Measurements from ENCODE around the gene DNPH1. TPM values are rescaled to one million over a fixed set of nuclear protein-coding genes. Genes with fewer than 3 reads are reported as not detected.
A peak's percentile ranks its signal among the peaks of the same experiment; 100 is the strongest.

The DNPH1 gene
- total RNA-seq, 1 experiment from 2014 or later = 19.3 TPM

DNA sequence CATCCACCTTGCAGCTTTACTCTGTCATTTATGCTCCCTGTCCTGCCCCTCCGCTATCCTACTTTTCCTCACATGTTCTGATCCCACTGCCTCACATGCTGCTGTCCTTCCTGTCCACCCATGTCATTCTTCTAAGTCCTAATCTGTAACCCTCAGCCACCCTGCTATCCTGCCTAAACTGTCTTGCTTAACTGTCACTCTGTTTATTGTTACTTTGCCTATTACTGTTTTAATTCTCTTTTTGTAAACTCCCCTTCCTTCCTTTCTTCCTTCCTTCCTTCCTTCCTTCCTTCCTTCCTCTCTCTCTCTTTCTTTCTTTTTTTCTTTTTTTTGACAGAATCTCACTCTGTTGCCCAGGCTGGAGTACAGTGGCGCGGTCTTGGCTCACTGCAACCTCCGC lies 45.8 kb downstream of the DNPH1 start:
- no peak for DNase-seq (ENCODE audit: low read depth)

DNA sequence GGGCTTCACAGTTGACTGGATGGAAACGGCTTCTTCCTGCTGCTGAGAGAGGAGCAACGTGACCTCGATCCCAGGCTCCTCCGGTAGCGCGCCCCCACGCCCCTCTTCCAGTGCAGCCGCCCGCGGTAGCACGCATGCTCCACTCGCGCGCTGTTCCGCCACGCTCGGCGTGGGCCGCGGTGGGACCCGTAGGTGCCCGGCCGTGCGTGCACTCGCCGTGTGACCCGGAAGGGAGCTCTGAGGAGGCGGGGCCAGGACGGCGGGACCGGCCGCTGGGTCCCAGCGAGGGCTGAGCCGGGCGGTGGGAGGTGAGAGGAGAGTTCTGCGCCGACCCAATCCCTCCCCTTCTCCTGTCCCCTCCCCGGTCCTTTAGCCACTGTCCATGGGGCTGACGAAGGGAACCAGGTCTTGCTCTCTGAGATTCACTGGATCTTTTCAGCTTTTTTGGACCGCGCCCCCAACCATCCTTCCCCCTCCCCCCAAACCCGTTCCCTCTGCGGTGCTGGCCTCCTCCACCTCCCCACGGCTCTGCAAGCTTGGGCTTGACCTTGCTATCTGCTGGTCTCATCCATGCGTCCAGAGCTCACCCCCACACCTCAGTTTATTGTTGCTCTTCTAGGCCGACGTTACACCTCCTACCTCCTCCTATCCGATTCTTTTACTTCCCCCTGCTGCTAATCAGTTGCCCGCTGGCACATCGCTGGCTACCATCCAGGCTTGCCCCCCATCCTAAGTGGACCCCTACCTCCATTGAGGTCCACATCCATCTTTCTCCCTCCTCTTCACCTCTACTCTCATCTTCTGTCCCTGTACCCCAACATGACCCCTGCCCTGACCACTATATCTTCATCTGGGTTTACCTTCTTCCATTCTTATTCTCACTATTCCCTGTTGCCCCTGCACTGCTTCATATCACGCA lies 47.1 kb downstream of the DNPH1 start, which contains the start of gene CUL9:
TSS of gene CUL9 (plus strand) at position 255 of the 919 bp plus-strand sequence. CDS start 2,115 bp downstream, outside the sequence.
- DNase-seq (ENCODE audit: low read depth) = peak; percentile 79

DNA sequence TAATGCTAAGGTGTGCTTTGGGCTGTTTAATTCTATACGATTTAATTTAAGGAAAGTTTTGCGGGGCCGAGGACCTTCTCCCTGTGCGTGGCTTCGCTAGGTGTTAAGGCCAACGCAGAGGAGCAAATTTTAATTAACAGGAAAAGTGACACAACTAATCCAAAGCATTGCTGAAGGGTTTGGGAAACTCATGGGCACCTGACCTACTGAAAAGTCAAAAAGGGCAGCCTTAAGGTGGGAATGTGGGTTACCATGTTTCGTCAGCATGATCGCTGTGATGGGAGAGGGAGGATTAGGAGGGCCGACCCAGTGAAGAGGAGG lies 47.7 kb downstream of the DNPH1 start:
- DNase-seq (ENCODE audit: low read depth) = no peak

DNA sequence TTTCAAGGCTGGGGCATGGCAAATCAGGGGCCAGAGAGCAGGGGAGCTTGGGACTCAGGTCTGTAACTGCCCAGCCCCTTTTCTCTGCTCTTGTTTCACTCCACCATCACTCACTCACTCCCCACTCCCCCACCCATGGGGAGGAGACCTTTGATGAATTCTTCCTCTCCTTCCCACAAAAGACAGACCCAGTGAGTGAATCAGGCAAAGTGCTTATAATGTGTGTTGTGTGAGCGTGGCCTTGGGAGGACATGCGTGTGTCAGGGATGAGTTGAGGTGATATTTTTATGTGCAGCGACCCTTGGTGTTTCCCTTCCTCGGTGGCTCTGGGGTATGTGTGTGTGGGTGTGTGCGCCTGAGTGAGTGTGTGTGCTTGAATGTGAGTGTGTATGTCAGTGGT lies 48.3 kb downstream of the DNPH1 start:
- DNase-seq (ENCODE audit: low read depth) = peak; percentile 33

DNA sequence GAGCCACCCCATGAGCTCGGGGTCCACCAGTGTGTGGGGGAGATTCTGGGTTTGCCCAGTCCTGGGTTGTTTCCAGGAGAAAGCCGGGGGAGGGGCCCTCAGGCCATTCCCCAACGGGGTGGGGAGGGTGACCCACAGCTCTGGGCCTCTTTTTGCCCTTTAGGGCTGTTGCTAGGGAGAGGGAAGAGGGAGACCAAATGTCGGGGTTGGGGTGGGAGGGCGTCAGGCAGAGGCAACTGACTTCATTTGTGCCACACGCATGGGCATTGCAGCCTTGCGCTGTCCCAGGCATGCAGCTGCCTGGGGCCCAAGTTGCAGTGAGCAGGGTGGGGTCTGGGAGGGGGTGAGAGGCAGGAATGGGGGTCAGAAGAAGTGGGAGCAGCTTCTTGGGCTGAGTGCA lies 49.2 kb downstream of the DNPH1 start:
- DNase-seq (ENCODE audit: low read depth) = no peak

DNA sequence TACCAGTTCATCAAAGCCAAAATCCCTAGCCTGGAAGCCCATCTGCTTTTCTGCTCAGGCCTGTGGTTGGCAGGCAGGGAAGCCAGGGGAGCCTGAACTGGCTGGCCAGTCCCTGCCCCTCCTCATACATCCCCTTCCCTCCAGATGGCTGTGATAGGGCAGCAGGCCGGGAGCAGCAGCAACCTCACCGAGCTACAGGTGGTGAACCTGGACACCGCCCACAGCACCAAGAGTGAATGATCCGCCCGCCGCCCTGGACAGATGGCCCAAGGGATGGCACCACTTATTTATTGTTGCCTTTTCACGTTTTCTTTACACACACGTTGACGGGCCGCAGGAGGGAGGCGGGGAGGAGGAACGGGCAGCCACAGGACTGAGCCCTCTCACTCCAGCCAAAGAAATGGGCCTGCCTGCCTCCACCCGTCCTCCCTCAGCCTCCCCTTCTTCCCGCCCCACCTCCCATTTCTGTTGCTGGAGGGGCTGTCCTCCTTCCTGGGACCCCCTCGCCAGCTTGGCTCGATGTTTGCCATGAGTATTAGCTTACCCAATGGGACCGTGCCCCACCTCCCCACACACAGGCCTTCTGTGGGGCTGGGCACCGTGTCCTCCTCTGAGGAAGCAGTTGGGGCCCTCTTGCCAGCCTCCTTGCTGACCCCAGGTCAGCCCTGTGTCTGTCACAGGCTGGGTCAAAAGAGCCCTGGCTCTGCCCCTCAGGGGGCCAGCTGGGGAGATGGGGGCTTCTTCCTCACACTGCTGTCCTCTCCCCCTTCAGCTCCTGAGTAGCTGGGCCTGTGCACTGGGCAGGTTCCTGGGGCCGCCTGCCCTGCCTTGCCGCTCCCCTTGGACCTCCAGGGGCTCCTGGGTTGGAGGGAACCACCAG lies 50.1 kb downstream of the DNPH1 start:
- no peak for DNase-seq (ENCODE audit: low read depth)

DNA sequence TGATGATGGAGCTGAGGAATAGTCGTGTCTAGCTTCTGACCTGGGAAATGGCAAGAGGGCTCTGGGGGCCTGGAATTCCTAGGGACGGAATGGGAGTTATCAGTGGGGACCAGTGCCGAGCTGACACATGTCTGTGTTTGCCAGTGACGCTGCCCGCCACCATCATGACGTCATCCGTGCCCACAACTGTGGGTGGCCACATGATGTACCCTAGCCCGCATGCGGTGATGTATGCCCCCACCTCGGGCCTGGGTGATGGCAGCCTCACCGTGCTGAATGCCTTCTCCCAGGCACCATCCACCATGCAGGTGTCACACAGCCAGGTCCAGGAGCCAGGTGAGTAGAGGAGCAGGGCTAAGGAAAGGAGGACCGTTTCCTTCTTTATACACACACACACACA lies 51.1 kb downstream of the DNPH1 start:
- DNase-seq (ENCODE audit: low read depth) = no peak

DNA sequence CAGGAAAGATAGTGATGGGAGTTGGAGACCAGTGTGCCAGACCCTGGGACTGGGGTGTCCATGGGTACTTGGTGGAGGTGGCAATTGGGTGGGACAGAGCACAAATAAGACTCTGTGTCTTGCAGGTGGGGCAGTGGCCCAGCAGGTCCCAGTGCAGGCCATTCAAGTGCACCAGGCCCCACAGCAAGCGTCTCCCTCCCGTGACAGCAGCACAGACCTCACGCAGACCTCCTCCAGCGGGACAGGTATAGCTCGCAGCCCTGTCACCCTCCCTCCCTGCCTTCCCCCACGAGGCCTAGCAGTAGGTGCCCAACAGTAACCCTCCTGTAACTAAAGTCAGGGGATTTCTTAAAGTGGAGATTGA lies 52.9 kb downstream of the DNPH1 start:
- DNase-seq (ENCODE audit: low read depth) = no peak

DNA sequence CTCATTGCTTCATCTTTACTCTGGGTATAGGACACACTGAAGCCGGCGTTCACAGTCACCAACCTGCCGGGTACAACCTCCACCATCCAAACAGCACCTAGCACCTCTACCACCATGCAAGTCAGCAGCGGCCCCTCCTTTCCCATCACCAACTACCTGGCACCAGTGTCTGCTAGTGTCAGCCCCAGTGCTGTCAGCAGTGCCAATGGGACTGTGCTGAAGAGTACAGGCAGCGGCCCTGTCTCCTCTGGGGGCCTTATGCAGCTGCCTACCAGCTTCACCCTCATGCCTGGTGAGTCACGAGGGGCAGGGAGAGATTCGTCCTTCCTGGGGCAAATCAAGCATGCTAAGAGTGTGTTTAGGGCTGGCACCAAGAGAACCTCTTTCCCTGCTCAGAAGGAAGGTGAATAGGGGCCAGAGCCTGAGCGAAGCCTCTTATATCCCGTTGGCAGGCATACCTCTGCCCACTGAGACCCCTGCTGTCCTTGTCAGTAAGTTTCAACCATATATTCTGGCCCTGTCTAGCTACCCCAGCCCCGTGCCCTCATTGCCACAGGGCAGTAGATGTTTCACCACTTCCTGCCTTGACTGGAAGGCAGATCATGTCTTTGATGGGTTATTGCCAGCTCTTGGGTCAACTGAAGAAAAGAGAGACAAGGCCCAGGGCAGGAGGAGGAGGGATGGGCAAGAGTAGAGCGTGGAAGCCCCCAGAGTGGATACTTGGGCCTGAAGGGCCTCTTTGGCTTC lies 53.4 kb downstream of the DNPH1 start:
- no peak for DNase-seq (ENCODE audit: low read depth)

Other genes starting within 250 kb of the DNPH1 start
- gene PPP2R5D, start 244.9 kb downstream of the DNPH1 start, total RNA-seq (2014; rRNA removed; shearing (Covaris generic)) = 66.6 and 94.2 TPM in 2 replicates
- 172 and 224 TPM in 2 replicates for gene MEA1, start 215.5 kb downstream of the DNPH1 start, total RNA-seq (2014; rRNA removed; shearing (Covaris generic))
- 101 and 118 TPM in 2 replicates for gene KLHDC3, start 215.2 kb downstream of the DNPH1 start, total RNA-seq (2014; rRNA removed; shearing (Covaris generic))
- 153 and 195 TPM in 2 replicates for gene RRP36, start 207.9 kb downstream of the DNPH1 start, total RNA-seq (2014; rRNA removed; shearing (Covaris generic))
- gene CUL7, start 175.6 kb downstream of the DNPH1 start, total RNA-seq (2014; rRNA removed; shearing (Covaris generic)) = 8.3 and 17.7 TPM in 2 replicates
- 43.4 and 55.4 TPM in 2 replicates for gene MRPL2, start 170.0 kb downstream of the DNPH1 start, total RNA-seq (2014; rRNA removed; shearing (Covaris generic))
- 14.7 and 21.1 TPM in 2 replicates for gene KLC4, start 169.8 kb downstream of the DNPH1 start, total RNA-seq (2014; rRNA removed; shearing (Covaris generic))
- gene PTK7, start 153.2 kb downstream of the DNPH1 start, total RNA-seq (2014; rRNA removed; shearing (Covaris generic)) = 76.3 and 162 TPM in 2 replicates
- gene SRF, start 58.2 kb downstream of the DNPH1 start, total RNA-seq (2014; rRNA removed; shearing (Covaris generic)) = 15.6 and 26.5 TPM in 2 replicates
- gene CUL9, start 47.3 kb downstream of the DNPH1 start, total RNA-seq (2014; rRNA removed; shearing (Covaris generic)) = 14.1 and 21.9 TPM in 2 replicates
- under 0.01 TPM in 1 of 2 replicates, not detected in the other for gene TTBK1, start 14.0 kb upstream of the DNPH1 start, total RNA-seq (2014; rRNA removed; shearing (Covaris generic))
- gene SLC22A7, start 68.8 kb upstream of the DNPH1 start, total RNA-seq (2014; rRNA removed; shearing (Covaris generic)) = not detected in 2 replicates
- gene CRIP3, start 79.3 kb upstream of the DNPH1 start, total RNA-seq (2014; rRNA removed; shearing (Covaris generic)) = not detected in 2 replicates
- 8.4 and 10.9 TPM in 2 replicates for gene ZNF318, start 140.2 kb upstream of the DNPH1 start, total RNA-seq (2014; rRNA removed; shearing (Covaris generic))
- 11.7 and 16.5 TPM in 2 replicates for gene ABCC10, start 198.1 kb upstream of the DNPH1 start, total RNA-seq (2014; rRNA removed; shearing (Covaris generic))
- 1.3 and 3.4 TPM in 2 replicates for gene DLK2, start 226.1 kb upstream of the DNPH1 start, total RNA-seq (2014; rRNA removed; shearing (Covaris generic))
- gene TJAP1, start 248.1 kb upstream of the DNPH1 start, total RNA-seq (2014; rRNA removed; shearing (Covaris generic)) = 14.6 and 21.8 TPM in 2 replicates